Ascending aorta (tissue), 2 donors: ENCODE results near the gene MDM1. TPM values are rescaled to one million over a fixed set of nuclear protein-coding genes. Genes with fewer than 3 reads are reported as not detected.

ENCODE experiments used
- DNase-seq, 2 donors: peaks; one replicate each; pipeline ENCODE4 v3.0.0-alpha.2; 2019; ENCODE audit warnings: low spot score in 2 of 2
- H3K27ac ChIP-seq, 2 donors: fragments of 200-600 bp; sonication (generic); one replicate each; pipeline ENCODE4 v1.5.1; 2016 to 2017; ENCODE audit warnings: mild to moderate bottlenecking in 1 of 2
- H3K27me3 ChIP-seq: fragments of 200-600 bp; sonication (generic); one replicate; pipeline ENCODE4 v1.5.1; 2017
- H3K36me3 ChIP-seq, 2 donors: fragments of 200-600 bp; sonication (generic); one replicate each; pipeline ENCODE4 v1.5.1; 2016
- H3K4me1 ChIP-seq, 2 donors: fragments of 200-600 bp; sonication (generic); one replicate each; pipeline ENCODE4 v1.5.1; 2016 to 2017; ENCODE audit warnings: mild to moderate bottlenecking in 1 of 2
- H3K4me3 ChIP-seq, 2 donors: fragments of 200-600 bp; sonication (generic); one replicate each; pipeline ENCODE4 v1.5.1; 2016 to 2017; ENCODE audit warnings: mild to moderate bottlenecking in 1 of 2
- H3K9me3 ChIP-seq, 2 donors: fragments of 200-600 bp; sonication (generic); one replicate each; pipeline ENCODE4 v1.5.1; 2016
- CTCF ChIP-seq, 3 experiments: fragments of 200-600 bp in 2 of 3; fragments of 450-650 bp in 1 of 3; sonication (generic) in 2 of 3; IDR thresholded peaks; one replicate each; pipeline ENCODE4 v1.5.1; 2016 to 2019; ENCODE audit warnings: antibody characterized with exemption in 3 of 3, mild to moderate bottlenecking in 1 of 3, moderate library complexity in 1 of 3
- intact Hi-C: fragments of 100-400 bp; cut with DNase I; formaldehyde crosslinking; loops from one replicate; pipeline ENCODE4 v1.15.1; 2023
- total RNA-seq: library from RNA; depleted of rRNA; stranded (reverse); fragments of >200 nt; gene quantifications from one replicate; pipeline ENCODE4 v1.1.0, GENCODE V29; 2016

Gene MDM1
- total RNA-seq, 1 donor from 2014 or later, result 9.5 TPM

DNA sequence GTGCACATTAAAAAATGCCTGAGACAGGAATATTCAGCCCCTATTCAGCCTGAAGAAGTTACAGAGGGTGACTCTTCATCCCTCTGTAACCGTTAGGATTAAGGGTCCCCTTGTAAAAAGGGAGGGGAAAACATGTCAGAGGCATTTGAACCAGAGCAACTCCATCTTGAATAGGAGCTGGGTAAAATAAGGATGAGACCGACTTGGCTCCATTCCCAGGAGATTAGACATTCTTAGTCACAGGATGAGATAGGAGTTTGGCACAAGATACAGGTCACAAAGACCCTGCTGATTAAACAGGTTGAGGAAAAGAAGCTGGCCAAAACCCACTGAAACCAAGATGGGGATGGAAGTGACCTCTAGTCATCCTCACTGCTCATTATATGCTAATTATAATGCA is 19.9 kb upstream of the MDM1 start:
- H3K27me3 ChIP-seq, result no peaks in the 10 kb centered on the region
- no peak overlapping the region for H3K4me3 ChIP-seq
- H3K9me3 ChIP-seq, result no peaks in the 10 kb centered on the region
- H3K36me3 ChIP-seq, result no peaks in the 10 kb centered on the region
- H3K27ac ChIP-seq, result no peak overlapping the region
- H3K4me1 ChIP-seq, result no peaks in the 10 kb centered on the region
- no peak for DNase-seq
- TF ChIP-seq CTCF (IDR thresholded peaks at IDR 0.05), result no peak
- intact Hi-C loops, result no loop called here

DNA sequence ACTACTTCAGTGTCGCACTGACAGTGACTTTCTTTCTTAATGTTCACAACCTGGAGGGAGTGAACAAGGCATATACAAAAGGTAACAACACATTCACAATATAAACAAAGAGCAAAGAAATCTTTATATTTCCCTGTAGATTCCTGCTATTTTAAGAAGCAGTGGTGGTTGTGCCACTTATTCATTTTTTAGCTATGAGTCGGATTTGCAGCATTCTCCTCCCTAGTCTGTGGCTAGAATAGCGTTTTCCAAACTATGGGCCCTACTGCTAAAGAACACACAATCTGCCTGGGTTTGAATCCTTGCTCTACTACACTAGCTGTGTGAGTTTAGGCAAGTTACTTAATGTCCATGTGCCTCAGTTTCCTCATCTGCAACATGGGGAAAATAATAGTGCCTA is 18.6 kb upstream of the MDM1 start:
- intact Hi-C loops, result no loop called here
- Histone ChIP-seq H3K4me1 (no peaks in the 10 kb centered on the region), H3K36me3 (no peaks in the 10 kb centered on the region), H3K9me3 (no peaks in the 10 kb centered on the region), H3K4me3 (no peak overlapping the region), H3K27ac (no peak overlapping the region), H3K27me3 (no peaks in the 10 kb centered on the region)
- TF ChIP-seq CTCF (IDR thresholded peaks at IDR 0.05), result no peak
- no peak for DNase-seq

GRCh38 chr12:68349921-68350606 is 17.9 kb upstream of the MDM1 start:
- H3K36me3 ChIP-seq, result no peaks in the 10 kb centered on the region
- intact Hi-C loops, result no loop called here
- no peaks in the 10 kb centered on the region for H3K27me3 ChIP-seq
- no peak overlapping the region for H3K4me3 ChIP-seq
- H3K27ac ChIP-seq, result no peak overlapping the region
- H3K9me3 ChIP-seq, result no peaks in the 10 kb centered on the region
- no peak for TF ChIP-seq CTCF (IDR thresholded peaks at IDR 0.05)
- no peak for DNase-seq
- H3K4me1 ChIP-seq, result no peaks in the 10 kb centered on the region

- TF ChIP-seq CTCF (IDR thresholded peaks at IDR 0.05), result no peak
- Histone ChIP-seq H3K4me3 (no peak overlapping the region), H3K27me3 (peaks cover 3% of the 10 kb centered on the region), H3K36me3 (no peaks in the 10 kb centered on the region), H3K27ac (no peak overlapping the region), H3K4me1 (no peaks in the 10 kb centered on the region), H3K9me3 (no peaks in the 10 kb centered on the region)
- no peak for DNase-seq
- intact Hi-C loops, result no loop called here
These were observed 17.1 kb upstream of the MDM1 start for GRCh38 chr12:68349220-68349621.

DNA sequence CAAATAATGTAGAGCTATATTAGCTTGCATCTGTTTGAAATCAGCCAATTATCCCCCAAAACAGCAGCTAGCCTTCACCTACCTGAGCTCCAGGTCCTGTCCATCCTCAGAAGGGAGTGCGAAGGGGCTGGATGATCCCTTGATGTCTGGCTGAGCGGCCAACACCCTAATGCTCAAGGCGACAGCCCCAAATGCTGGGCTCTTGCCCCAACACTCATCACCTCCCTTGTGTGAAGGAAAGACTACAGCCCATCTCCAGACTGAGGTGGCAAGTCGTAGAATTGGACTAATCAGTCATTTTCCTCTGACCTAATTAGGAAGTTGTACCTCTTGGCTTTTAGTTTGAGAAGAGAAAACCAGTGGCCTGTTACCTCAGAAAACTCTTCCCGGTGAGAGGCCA is 16.3 kb upstream of the MDM1 start:
- H3K27me3 ChIP-seq, result peaks cover 4% of the 10 kb centered on the region
- no peak overlapping the region for H3K27ac ChIP-seq
- no peaks in the 10 kb centered on the region for H3K36me3 ChIP-seq
- intact Hi-C loops, result no loop called here
- no peak for TF ChIP-seq CTCF (IDR thresholded peaks at IDR 0.05)
- DNase-seq, result no peak
- H3K4me3 ChIP-seq, result no peak overlapping the region
- no peaks in the 10 kb centered on the region for H3K4me1 ChIP-seq
- H3K9me3 ChIP-seq, result no peaks in the 10 kb centered on the region

DNA sequence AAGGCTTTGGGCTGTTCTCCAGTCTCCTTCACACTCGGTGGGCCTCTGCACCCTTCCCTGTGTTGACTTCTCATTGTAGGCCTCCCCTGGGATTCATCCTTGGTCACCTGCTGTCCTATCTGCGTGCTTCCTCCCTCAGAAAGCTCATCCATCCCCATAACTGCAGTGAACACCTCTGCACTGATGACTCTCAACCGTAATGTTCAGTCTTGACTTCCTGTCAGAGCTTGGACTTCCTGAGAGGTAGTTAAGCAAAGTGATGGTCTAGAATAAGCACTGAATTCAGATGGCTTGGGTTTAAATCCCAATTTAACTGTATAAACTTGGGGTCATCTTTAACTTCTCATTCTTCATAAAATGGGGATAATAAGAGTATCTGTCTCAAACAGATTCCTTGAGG is 13.6 kb upstream of the MDM1 start:
- no peak overlapping the region for H3K27ac ChIP-seq
- no peaks in the 10 kb centered on the region for H3K4me1 ChIP-seq
- H3K36me3 ChIP-seq, result no peaks in the 10 kb centered on the region
- intact Hi-C loops, result no loop called here
- TF ChIP-seq CTCF (IDR thresholded peaks at IDR 0.05), result no peak
- H3K9me3 ChIP-seq, result no peaks in the 10 kb centered on the region
- H3K4me3 ChIP-seq, result no peak overlapping the region
- no peak for DNase-seq
- H3K27me3 ChIP-seq, result peaks cover 4% of the 10 kb centered on the region
